GM21529 (cell line): ENCODE results near the gene SLC22A13.
"Not testable (repeated sequence)": the region's sequence is repeated elsewhere in the genome, so short reads cannot be mapped to it uniquely, and the experiment has no call there.

Experiments used
- ATAC-seq: cut with Tn5 transposase; IDR thresholded peaks from one replicate; pipeline ENCODE4 v1.9.1; 2021; ENCODE audit not compliant: unreplicated experiment

SLC22A13 gene

GRCh38 chr3:38265604-38266307 is at the start of gene SLC22A13:
SLC22A13 (plus strand) TSS chr3:38265812; CDS start chr3:38265861, 49 bp downstream.
- ATAC-seq: no peak

GRCh38 chr3:38219609-38220197 is 45.9 kb upstream of the SLC22A13 start:
- no peak for ATAC-seq

GRCh38 chr3:38221005-38221404 is 44.6 kb upstream of the SLC22A13 start:
- ATAC-seq: no peak

- no peak for ATAC-seq
Measured at GRCh38 chr3:38222032-38222634, 43.5 kb upstream of the SLC22A13 start.

- no peak for ATAC-seq
Measured at GRCh38 chr3:38224357-38224756, 41.3 kb upstream of the SLC22A13 start.

GRCh38 chr3:38226273-38226672 is 39.3 kb upstream of the SLC22A13 start:
- ATAC-seq: no peak

GRCh38 chr3:38227989-38228388 is 37.6 kb upstream of the SLC22A13 start:
- no peak for ATAC-seq

GRCh38 chr3:38229036-38229435 is 36.6 kb upstream of the SLC22A13 start:
- no peak for ATAC-seq

- ATAC-seq: no peak
Measured at GRCh38 chr3:38232701-38233100, 32.9 kb upstream of the SLC22A13 start.

- ATAC-seq: no peak
Measured at GRCh38 chr3:38235466-38235865, 30.1 kb upstream of the SLC22A13 start.

GRCh38 chr3:38238416-38239008 is 27.1 kb upstream of the SLC22A13 start:
- ATAC-seq: no peak

- not testable (repeated sequence) for ATAC-seq
Measured at GRCh38 chr3:38242812-38243211, 22.8 kb upstream of the SLC22A13 start.

- ATAC-seq: no peak
Measured at GRCh38 chr3:38245930-38246329, 19.7 kb upstream of the SLC22A13 start.

GRCh38 chr3:38247366-38248035 is 18.1 kb upstream of the SLC22A13 start:
- no peak for ATAC-seq

- no peak for ATAC-seq
Measured at GRCh38 chr3:38250198-38250597, 15.4 kb upstream of the SLC22A13 start.

- ATAC-seq: no peak
Measured at GRCh38 chr3:38251197-38251596, 14.4 kb upstream of the SLC22A13 start.

GRCh38 chr3:38253704-38254103 is 11.9 kb upstream of the SLC22A13 start:
- no peak for ATAC-seq

GRCh38 chr3:38254872-38255271 is 10.7 kb upstream of the SLC22A13 start:
- no peak for ATAC-seq

GRCh38 chr3:38255627-38256026 is 10.0 kb upstream of the SLC22A13 start:
- no peak for ATAC-seq

- no peak for ATAC-seq
Measured at GRCh38 chr3:38257583-38257982, 8.0 kb upstream of the SLC22A13 start.

- ATAC-seq: no peak
Measured at GRCh38 chr3:38260474-38260873, 5.1 kb upstream of the SLC22A13 start.
